NCI-H82 treated with DMSO at 0.1 percent for 48 hours (cell line): ENCODE results near the gene TNMD.
"Not testable (repeated sequence)": the region's sequence is repeated elsewhere in the genome, so short reads cannot be mapped to it uniquely, and the experiment has no call there.

Experiments
- DNase-seq: peaks from one replicate; lab custom pipeline; 2025; ENCODE audit not compliant: unreplicated experiment; lab: John Stamatoyannopoulos, UW

TNMD gene

GRCh38 chrX:100584611-100585010, at the start of gene TNMD:
TSS of gene TNMD (plus strand) at chrX:100584936. CDS start at chrX:100585019, 83 bp downstream.
- no peak for DNase-seq

- not testable (repeated sequence) for DNase-seq
Measured at GRCh38 chrX:100565534-100565933, 19.2 kb upstream of the TNMD start.

GRCh38 chrX:100586747-100587146, 2.0 kb downstream of the TNMD start:
- DNase-seq = no peak

GRCh38 chrX:100587861-100588260, 3.1 kb downstream of the TNMD start:
- no peak for DNase-seq

- no peak for DNase-seq
Measured at GRCh38 chrX:100591256-100592051, 6.7 kb downstream of the TNMD start.

GRCh38 chrX:100593126-100593525, 8.4 kb downstream of the TNMD start:
- DNase-seq = no peak

GRCh38 chrX:100593581-100593980, 8.8 kb downstream of the TNMD start:
- no peak for DNase-seq

- DNase-seq = no peak
Measured at GRCh38 chrX:100596601-100597000, 11.9 kb downstream of the TNMD start.

GRCh38 chrX:100599456-100599855, 14.7 kb downstream of the TNMD start:
- no peak for DNase-seq

- DNase-seq = no peak
Measured at GRCh38 chrX:100600340-100600739, 15.6 kb downstream of the TNMD start.

- DNase-seq = no peak
Measured at GRCh38 chrX:100600758-100601157, 16.0 kb downstream of the TNMD start.

GRCh38 chrX:100606753-100607152, 22.0 kb downstream of the TNMD start:
- DNase-seq = no peak

GRCh38 chrX:100609591-100609990, 24.9 kb downstream of the TNMD start:
- no peak for DNase-seq

GRCh38 chrX:100611951-100612350, 27.2 kb downstream of the TNMD start:
- DNase-seq = no peak

- DNase-seq = no peak
Measured at GRCh38 chrX:100615005-100615404, 30.3 kb downstream of the TNMD start.

- no peak for DNase-seq
Measured at GRCh38 chrX:100623001-100623400, 38.3 kb downstream of the TNMD start.

- DNase-seq = no peak
Measured at GRCh38 chrX:100625985-100626491, 41.3 kb downstream of the TNMD start.

- DNase-seq = no peak
Measured at GRCh38 chrX:100635040-100635439, 50.3 kb downstream of the TNMD start.

GRCh38 chrX:100635989-100636320, 51.2 kb downstream of the TNMD start:
- no peak for DNase-seq

GRCh38 chrX:100636321-100636991, 51.7 kb downstream of the TNMD start, which contains the start of gene TSPAN6:
TSS of gene TSPAN6 (minus strand) at chrX:100636806. CDS start at chrX:100636694, 112 bp downstream.
- peak; percentile 83 for DNase-seq

GRCh38 chrX:100642290-100642689, 57.6 kb downstream of the TNMD start:
- no peak for DNase-seq

- DNase-seq = no peak
Measured at GRCh38 chrX:100643212-100643611, 58.5 kb downstream of the TNMD start.
